ENCODE measurements around the gene RAB38.

DNA sequence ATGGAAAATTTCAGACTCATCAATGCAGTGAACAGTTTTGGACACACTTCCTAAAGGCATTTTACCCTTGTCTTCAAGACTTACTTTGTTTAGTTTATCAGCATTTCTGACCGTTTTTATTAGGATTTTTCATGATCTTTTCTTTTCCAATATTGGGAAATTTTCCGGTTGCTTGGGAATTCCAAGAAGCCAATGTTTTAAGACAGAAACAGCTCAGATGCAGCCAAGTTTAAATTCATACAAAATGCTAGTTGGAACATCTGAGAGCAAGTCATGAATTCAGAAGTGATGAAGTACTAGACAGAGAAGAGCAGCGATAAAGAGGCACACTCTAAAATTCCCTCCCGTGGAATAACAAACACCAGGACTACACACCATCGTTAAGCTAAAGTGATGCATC lies 68.6 kb downstream of the RAB38 start:
- TF ChIP-seq, protein P1, sequence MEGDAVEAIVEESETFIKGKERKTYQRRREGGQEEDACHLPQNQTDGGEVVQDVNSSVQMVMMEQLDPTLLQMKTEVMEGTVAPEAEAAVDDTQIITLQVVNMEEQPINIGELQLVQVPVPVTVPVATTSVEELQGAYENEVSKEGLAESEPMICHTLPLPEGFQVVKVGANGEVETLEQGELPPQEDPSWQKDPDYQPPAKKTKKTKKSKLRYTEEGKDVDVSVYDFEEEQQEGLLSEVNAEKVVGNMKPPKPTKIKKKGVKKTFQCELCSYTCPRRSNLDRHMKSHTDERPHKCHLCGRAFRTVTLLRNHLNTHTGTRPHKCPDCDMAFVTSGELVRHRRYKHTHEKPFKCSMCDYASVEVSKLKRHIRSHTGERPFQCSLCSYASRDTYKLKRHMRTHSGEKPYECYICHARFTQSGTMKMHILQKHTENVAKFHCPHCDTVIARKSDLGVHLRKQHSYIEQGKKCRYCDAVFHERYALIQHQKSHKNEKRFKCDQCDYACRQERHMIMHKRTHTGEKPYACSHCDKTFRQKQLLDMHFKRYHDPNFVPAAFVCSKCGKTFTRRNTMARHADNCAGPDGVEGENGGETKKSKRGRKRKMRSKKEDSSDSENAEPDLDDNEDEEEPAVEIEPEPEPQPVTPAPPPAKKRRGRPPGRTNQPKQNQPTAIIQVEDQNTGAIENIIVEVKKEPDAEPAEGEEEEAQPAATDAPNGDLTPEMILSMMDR (IDR thresholded peaks at IDR 0.05): no peak
- no peak for TF ChIP-seq POLR2A (IDR thresholded peaks at IDR 0.05)
